ENCODE results near the gene VPS33A.
"Not testable (repeated sequence)": the region's sequence is repeated elsewhere in the genome, so short reads cannot be mapped to it uniquely, and the experiment has no call there.

Gene VPS33A
- total RNA-seq: 5.1 to 20.0 (median 13.4) reads per million in 4 donors

- peak; percentile 85 to 98 (median 91) for DNase-seq
Measured at GRCh38 chr12:122266230-122266901, at the start of gene VPS33A. Gene VPS33A (minus strand): TSS chr12:122266494. CDS start chr12:122266408, 86 bp downstream.

DNA sequence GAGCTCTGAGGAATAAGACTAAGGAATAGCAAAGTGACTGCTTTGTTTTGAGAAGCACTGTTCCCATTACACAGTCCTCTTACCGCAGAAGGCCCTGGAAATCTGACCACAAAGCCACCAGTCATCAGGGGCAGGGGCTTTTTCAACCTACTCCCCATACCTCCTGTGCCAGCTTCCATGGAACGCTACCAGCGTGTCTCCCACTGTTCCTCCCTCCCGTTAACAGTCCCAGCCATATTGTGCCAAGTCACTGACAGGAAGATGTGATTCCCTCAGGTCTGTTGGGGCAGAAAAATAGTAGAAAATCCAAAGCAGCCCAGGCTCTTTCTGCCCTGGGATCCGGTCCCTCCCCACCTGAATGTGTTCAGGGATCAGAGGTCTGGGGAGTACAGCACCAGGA lies 46.6 kb upstream of the VPS33A start:
- DNase-seq: no peak

GRCh38 chr12:122311696-122312095 lies 45.4 kb upstream of the VPS33A start:
- DNase-seq: no peak

DNA sequence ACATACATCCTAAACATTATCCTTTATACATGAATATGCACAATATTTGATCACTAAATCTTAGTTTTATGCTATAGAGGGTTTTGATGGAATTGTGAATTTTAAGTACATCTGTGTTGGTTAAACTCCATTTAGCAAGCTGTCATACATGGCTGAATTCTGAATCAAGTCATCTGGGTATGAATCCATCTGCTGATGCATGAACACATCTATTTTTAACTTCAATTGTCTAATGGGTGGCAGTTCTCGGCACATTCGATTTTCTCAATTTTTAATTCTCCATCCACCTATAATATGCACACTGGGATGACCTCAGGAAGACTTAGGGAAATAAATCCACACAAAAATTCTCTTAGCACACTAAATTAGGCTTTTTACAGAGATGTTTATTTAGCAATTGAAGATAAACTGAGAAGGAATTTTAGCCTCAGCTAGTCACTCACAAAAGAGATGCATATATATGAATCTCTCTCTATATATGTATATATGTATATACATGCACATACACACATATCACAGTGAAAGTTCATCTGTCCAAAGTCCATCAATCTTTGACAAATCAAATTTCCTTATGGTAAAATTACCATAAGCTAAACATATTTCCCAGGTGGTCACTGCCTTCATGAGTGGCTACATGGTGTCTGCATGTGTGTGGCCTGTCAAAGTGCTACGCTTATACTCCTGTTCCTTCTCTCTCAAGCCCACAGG lies 44.5 kb upstream of the VPS33A start:
- no peak for DNase-seq

DNA sequence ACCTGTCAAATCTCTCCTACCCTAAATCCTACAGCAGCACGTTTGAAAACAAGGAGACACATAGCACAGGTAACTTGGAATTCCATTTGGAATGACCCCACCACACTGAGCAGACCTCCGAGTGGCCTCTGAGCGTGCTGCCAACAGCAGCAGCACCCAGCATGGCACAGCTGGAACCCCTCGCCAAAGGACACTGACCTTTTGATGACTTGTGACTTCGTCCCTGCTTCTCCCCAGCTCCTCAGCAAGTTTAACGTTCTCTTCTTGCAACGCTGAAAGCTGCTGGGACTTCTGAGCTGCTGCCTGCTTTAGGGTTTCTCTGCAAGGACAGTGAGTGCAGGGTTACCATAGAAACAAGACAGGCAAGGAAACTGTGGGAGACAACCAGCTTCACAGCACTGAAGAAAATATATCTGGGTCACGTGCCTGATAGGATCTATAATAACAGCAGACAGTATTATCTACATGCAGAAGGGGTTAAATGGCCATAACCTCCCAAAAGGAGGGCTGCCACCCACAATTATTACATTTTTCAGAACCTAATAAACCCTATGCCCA lies 43.3 kb upstream of the VPS33A start:
- DNase-seq: no peak

DNA sequence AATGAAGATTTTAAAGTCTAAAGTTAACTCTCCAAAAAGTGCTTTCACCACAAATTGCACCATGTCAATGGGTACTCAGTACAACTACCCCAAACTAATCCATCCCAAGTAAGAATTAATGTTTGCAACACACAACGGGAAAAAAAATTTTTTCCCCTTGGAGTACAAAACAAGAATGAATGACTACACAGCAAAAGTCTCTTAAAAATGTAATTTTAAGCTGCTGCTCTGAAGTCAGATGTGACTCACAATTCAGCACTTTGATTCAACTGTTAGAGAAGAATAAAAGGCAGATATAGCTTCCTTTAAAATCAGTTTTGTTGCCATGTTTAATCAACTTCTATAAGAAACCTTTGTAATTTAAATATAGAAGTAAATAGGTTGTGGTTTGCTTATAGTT lies 42.5 kb upstream of the VPS33A start:
- DNase-seq: no peak

DNA sequence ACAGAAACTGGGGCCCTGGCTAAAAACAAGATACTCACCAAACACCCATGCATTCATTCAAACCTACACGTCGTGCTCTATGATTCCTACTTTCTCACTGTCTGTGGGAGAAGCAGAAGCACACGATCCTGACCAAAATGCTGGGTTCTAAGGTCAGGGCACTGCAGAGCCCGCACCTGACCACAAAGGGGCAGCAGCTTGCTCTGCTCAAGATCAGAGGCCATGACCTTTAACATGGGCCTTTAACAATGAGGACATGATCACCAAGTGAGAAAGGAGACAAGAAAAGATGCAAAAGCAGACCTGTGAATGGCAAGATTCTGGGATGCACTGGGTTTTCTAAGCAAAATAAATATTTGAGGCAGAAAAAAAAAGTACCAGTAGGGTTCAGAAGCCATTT lies 40.1 kb upstream of the VPS33A start:
- DNase-seq: no peak

DNA sequence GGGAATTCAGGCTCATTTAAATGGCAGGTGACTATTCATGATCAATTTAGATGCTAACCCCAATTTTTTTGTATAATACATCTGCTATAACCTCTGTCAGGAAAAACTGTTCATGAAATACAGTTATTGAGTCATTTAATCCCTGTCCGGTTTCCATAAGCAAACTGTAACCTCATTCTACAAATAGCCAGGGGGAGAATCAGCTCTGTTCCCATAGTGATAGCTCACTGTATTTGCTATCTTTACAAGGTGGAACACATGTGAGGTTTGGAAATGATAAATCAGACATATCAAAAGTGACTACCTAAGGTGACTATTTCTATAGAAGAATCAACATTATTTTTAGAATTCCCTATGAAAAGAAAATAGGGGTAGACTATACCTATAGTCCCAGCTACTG lies 38.6 kb upstream of the VPS33A start:
- no peak for DNase-seq

- no peak for DNase-seq
Measured at GRCh38 chr12:122303068-122303467, 36.8 kb upstream of the VPS33A start.

DNA sequence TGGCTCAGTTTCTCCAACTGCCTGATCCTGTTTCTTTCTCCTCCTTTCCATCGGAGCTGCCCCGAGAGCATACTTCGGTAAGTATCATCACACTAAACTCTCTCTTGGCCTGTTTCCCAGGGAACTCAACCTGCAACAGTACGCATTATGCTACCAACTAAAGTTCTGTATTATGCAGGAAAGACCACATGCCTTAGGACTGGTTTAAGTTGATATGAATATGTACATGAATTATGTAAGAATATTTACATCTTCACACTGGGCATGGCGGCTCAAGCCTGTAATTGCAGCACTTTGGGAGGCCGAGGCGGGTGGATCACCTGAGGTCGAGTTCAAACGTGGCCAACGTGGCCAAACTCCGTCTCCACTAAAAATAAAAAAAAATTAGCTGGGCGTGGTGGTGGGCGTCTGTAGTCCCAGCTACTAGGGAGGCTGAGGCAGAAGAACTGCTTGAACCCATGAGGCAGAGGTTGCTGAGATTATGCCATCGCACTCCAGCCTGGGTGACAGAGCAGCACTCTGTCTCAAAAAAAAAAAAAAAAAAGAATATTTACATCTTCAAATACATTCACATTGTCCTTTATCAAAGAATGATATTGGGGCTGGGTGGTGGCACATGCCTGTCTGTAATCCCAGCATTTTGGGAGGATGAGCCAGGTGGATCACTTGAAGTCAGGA lies 31.9 kb upstream of the VPS33A start:
- no peak for DNase-seq

- no peak for DNase-seq
Measured at GRCh38 chr12:122297494-122297893, 31.2 kb upstream of the VPS33A start.

DNA sequence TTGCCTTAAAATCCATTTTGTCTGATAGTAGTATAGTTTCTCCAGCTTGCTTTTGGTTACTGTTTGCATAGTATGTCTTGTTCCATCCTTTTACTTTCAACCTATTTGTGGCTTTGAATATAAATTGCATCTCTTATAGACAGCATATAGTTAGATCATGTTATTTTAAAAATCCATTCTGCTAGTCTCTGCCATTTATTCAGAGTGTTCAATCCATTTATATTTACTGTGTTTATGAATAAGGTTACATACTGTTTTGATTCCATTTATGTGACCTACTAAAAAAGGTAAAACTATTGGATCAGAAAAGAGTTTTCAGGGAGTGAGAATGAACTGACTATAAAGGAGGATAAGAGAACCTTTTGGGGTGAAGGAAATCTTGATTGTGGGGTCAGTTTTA lies 29.6 kb upstream of the VPS33A start:
- DNase-seq: no peak

- DNase-seq: peak in 1 of 5 donors; percentile 17
Measured at GRCh38 chr12:122293081-122293480, 26.8 kb upstream of the VPS33A start.

- no peak for DNase-seq
Measured at GRCh38 chr12:122291431-122291830, 25.1 kb upstream of the VPS33A start.

GRCh38 chr12:122283680-122284079 lies 17.4 kb upstream of the VPS33A start:
- no peak for DNase-seq

DNA sequence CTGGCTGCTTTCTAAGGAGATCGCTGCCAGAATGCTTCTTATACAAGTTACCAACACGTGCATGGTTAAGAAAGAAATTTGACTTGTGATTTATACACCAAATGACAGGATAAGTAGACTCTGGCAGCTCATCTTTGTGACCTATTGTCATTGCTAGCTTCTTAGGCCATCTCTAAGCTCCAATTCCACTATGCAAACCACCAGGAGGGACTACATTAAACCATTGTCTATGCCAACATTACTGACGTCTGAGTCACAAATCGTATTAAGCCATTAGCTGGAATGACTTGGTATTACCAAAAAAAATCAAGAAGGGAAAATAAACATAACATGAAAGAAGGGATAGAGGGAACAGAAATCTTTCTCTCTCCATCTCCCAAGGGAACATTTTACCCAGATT lies 15.8 kb upstream of the VPS33A start:
- DNase-seq: no peak

- DNase-seq: no peak
Measured at GRCh38 chr12:122276242-122276641, 9.9 kb upstream of the VPS33A start.

DNA sequence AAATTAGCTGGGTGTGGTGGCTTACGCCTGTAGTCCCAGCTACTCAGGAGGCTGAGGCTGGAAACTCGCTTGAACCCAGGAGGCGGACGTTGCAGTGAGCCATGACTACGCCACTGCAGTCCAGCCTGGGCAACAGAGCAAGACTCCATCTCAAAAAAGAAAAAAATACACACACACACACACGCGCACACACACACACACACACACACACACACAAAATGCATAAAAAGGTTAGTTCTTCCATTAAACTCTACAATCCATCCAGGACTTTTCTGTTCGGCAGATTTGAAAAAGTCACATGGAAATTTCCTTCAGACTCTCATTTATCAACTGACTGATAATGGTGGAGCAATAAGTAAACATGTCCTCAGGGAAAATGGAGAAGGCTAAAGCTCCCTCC lies 9.2 kb upstream of the VPS33A start:
- no peak for DNase-seq

DNA sequence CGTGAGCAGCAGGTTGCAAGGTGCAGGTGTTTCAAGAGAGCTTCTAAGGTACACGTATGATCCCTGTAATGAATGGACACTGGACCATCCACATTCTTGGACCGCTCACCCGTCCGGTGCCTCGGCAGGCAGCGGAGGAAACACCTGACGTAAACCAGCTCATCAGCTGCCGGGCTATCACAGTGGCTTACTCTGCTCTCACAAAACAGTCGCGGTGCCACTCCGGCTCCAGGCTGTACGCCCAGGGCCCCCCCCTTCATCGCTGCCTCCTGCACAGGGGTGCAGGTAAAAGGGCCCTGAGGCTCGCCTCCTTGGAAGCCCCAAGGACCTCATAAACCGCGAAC lies 436 bp downstream of the VPS33A start:
- peak in 2 of 5 donors; percentile 22 to 40 for DNase-seq

DNA sequence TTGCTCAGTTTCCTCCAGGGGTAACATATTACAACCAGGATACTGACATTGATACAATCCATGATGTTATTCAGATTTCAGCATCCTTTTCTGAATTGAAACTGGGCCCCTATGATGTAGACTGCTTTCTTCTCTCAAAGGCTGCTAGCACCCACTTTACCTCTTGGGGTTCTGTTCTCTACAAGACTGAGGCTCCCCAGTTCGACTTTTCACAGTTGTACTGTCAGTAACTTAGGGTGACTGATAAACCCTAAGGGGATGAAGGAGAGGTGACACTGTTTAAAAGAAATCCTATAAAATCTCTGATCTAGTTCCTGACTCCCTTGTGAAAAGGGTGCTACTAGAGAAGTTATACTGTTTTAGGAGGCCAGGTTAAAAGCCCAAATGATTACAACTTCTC lies 818 bp downstream of the VPS33A start:
- no peak for DNase-seq

DNA sequence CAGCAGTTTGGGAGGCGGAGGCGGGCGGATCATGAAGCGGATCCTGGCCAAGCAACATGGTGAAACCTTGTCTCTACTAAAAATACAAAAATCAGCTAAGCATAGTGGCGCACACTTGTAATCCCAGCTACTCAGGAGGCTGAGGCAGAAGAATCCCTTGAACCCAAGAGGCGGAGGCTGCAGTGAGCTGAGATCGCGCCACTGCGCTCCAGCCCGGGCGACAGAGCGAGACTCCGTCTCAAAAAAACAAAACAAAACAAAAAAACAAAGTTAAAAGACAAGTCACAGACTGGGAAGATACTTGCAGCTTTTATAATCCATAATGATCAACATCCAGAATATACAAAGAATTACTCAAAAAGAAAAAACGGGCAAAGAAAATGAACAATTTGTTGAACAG lies 5.6 kb downstream of the VPS33A start:
- DNase-seq: not testable (repeated sequence)

DNA sequence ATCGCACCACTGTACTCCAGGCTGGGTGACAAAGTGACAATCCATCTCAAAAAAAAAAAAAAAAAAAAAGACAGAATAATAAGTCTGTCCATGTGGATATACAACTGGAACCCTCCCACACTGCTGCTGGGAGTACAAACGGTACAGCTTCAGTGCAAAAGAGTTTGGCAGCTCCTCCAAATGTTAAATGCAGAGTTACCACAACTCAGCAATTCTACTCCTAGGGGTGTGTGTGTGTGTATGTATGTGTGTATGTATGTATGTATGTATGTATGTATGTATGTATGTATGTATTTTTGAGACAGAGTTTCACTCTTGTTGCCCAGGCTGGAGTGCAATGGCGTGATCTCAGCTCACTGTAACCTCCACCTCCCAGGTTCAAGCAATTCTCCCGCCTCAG lies 7.4 kb downstream of the VPS33A start:
- not testable (repeated sequence) for DNase-seq

DNA sequence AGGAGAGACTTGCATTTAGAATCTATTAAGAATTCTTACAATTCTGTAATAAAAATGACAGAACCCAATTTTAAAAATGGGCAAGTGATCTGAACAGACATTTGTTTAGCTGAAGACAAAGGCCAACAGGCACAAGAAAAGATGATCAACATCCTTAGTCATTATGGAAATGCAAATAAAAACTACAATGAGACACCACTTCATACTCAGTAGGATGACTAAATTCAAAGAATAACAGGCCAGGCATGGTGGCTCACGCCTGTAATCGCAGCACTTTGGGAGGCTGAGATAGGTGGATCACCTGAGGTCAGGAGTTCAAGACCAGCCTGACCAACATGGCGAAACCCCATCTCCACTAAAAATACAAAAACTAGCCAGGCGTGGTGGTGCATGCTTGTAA lies 7.8 kb downstream of the VPS33A start:
- DNase-seq: not testable (repeated sequence)

GRCh38 chr12:122250536-122250935 lies 15.8 kb downstream of the VPS33A start:
- no peak for DNase-seq
